ENCODE measurements around the gene COL9A3.

Gene COL9A3

DNA sequence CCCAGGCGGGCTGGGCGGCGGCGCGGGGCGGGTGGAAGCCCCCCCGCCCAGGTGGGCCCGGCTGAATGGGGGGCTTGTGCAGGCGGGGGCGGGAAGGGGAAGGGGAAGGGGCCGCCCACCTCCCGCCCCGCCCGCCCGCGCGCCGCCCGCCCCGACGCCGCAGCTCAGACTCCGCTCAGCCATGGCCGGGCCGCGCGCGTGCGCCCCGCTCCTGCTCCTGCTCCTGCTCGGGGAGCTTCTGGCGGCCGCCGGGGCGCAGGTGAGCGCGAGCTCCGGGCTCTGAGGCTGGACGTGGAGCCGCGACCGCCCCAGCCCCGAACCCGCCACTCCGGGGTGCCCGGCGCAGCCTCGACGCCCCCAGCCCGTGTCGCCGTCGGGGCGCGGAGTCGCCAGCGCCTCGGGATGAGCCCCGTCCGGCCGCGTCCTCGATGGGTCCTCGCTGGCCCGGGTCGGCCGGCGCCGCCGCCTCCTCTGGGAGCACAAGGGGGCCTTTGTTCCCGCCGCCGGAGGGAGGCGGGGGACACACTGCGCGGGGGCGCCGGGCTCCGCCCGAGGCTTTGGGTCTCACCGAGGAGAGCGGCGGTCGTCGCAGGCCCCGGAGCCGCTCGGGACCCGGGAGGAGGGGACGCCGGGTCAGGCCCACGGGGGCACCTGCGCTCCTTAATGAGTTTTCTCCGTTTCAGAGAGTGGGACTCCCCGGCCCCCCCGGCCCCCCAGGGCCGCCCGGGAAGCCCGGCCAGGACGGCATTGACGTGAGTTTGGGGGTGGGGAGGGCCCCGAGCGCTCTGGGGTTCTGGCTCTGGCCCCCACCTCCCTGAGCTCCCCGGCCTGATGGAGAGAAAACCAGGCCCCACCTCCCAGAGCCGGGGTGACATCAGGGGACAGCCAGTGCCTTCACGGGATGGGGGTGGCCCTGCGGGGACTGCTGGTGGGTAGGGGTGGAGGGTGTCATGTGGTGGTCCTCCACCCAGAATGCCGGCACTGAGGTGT is at the start of gene COL9A3:
COL9A3 (plus strand) TSS at position 167 of the 990 bp plus-strand sequence; CDS start at position 182, 15 bp downstream.
- H3K4me1 Mint-ChIP-seq (ENCODE audit: low read depth): peaks cover 35% of the 10 kb centered on the region
- H3K27ac Mint-ChIP-seq: no peak within 1 kb of the TSS
- H3K9me3 Mint-ChIP-seq: no peaks in the 10 kb centered on the region
- H3K4me3 Mint-ChIP-seq: peak within 1 kb of the TSS; percentile 46
- peaks cover 22% of the 10 kb centered on the region for H3K36me3 Mint-ChIP-seq (ENCODE audit: low read depth)
- H3K27me3 Mint-ChIP-seq: peaks cover 75% of the 10 kb centered on the region
- intact Hi-C loops (cut with micrococcal nuclease): no loop called here

DNA sequence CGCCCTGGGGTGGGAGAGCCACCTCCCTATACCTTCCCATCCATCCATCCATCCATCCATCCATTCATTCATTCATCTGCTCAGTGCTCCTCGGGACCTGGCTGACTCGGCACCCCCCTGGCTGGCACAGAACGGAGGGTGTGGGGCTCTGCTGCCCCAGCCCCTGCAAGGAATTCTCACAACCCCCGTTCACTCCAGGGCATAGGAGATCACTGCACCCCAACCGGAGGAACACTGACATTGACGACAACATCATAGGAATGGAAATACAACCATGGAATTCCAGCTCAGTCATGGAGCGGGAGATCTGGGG is 48.7 kb upstream of the COL9A3 start:
- no peaks in the 10 kb centered on the region for H3K9me3 Mint-ChIP-seq
- no peaks in the 10 kb centered on the region for H3K36me3 Mint-ChIP-seq (ENCODE audit: low read depth)
- no peak overlapping the region for H3K4me3 Mint-ChIP-seq
- peaks cover 40% of the 10 kb centered on the region for H3K27me3 Mint-ChIP-seq
- intact Hi-C loops (cut with micrococcal nuclease): no loop called here
- H3K27ac Mint-ChIP-seq: no peak overlapping the region
- H3K4me1 Mint-ChIP-seq (ENCODE audit: low read depth): peaks cover 12% of the 10 kb centered on the region

DNA sequence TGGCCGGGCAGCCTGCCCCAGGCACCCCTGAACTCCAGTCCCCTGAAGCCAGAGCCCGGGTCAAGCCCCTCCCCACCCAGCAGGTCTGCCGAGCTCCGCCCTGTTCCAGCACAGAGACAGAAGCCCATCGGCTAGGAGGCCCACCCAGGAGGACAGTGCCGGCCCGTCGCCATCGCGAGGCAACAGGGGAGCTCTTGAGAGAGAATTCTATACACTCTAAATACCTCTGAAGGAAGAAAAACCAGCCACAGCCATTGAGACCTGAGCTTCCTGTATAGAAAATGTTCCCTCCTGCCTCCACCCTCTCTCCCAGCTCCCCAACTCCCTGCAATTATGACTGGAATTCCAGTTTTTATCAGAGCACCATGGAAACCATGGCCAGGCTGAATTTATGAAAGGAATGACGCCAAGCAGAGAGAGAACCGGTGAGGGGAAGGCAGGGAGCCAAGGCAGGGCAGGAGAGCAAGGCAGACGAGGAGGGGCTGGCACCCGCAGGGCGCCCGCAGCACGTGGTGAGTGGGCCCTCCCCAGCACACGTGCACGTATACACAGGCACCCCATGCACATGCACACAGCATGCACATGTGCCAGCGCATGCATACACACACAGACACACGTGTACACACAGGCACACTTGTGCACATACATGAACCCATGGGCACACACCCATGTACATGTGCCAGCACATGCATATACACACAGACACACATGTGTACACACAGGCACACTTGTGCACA is 48.1 kb upstream of the COL9A3 start:
- Mint-ChIP-seq H3K27ac (no peak overlapping the region), H3K4me3 (no peak overlapping the region), H3K36me3 (ENCODE audit: low read depth) (no peaks in the 10 kb centered on the region), H3K27me3 (peaks cover 45% of the 10 kb centered on the region), H3K9me3 (no peaks in the 10 kb centered on the region), H3K4me1 (ENCODE audit: low read depth) (peaks cover 17% of the 10 kb centered on the region)
- intact Hi-C loops (cut with micrococcal nuclease): no loop called here

DNA sequence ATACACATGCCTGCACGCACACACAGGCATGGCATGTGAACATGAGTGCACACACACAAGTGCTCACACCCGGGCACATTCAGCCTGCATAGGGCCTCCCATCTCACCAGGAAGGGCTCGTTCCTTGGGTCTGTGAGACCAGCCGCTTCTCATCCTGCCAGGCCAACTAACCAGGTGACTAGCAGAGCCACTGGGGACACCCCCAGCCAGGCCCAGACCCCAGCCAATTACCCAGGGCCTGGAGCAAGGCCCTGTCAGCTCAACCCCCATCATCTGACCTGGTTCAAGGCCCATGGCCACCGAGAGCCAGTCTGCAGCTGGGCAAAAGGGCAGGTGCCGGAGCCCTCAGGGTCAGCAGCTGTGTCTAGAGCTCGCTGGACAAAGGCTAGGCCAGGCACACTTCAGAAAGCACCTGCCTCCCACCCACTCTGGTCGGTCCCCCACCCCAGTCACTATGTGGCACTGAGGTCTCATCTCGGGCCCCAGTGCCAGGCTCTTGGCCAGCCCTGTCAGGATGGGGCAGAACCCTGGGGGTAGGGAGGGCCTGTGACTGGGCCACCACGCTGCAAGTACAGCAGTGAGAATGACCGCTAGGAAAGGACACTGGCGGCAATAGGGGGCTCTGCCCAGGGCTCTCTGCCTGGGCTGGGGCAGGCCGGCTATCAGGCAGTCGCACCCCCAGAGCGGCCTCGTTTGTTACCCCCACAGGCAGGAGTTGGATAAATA is 47.3 kb upstream of the COL9A3 start:
- no peaks in the 10 kb centered on the region for H3K36me3 Mint-ChIP-seq (ENCODE audit: low read depth)
- intact Hi-C loops (cut with micrococcal nuclease): no loop called here
- H3K4me1 Mint-ChIP-seq (ENCODE audit: low read depth): peaks cover 24% of the 10 kb centered on the region
- H3K27ac Mint-ChIP-seq: no peak overlapping the region
- H3K4me3 Mint-ChIP-seq: no peak overlapping the region
- peaks cover 44% of the 10 kb centered on the region for H3K27me3 Mint-ChIP-seq
- H3K9me3 Mint-ChIP-seq: no peaks in the 10 kb centered on the region

DNA sequence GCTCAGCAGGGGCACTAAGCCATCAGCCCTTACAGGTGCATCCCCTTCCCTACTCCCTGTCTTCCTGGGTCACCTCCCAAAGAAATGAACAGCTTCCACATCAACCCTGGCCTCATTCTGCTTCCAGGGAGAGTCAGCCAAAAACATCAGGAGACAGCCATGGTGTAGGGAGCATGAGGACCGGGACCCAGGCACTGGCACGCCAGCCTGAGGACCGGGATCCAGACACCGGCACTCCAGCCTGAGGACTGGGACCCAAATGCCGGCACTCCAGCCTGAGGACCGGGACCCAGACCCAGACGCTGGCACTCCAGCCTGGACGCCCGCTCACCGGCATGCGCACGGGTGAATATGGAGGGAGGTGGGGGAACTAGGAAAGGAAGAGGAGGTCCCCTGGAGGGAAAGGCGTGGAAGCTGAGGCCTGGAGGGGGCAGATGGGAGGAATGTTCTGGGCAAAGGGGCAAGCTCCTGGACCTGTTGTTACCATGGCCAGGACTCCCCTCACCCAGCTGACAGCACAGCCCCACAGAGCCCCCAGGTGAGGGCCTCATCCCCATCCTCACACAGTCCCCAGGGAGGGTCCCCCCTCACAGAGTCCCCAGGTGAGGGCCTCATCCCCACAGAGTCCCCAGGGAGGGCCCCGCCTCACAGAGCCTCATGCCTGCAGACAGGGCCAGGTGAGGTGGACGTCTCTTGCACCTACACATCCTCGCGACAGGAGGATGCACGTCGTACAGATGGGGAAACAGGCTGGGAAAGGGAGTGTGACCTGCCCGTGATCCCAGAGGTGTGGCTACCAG is 46.5 kb upstream of the COL9A3 start:
- no peaks in the 10 kb centered on the region for H3K36me3 Mint-ChIP-seq (ENCODE audit: low read depth)
- intact Hi-C loops (cut with micrococcal nuclease): no loop called here
- H3K9me3 Mint-ChIP-seq: no peaks in the 10 kb centered on the region
- no peak overlapping the region for H3K27ac Mint-ChIP-seq
- H3K4me3 Mint-ChIP-seq: no peak overlapping the region
- H3K27me3 Mint-ChIP-seq: peaks cover 37% of the 10 kb centered on the region
- H3K4me1 Mint-ChIP-seq (ENCODE audit: low read depth): peaks cover 32% of the 10 kb centered on the region

DNA sequence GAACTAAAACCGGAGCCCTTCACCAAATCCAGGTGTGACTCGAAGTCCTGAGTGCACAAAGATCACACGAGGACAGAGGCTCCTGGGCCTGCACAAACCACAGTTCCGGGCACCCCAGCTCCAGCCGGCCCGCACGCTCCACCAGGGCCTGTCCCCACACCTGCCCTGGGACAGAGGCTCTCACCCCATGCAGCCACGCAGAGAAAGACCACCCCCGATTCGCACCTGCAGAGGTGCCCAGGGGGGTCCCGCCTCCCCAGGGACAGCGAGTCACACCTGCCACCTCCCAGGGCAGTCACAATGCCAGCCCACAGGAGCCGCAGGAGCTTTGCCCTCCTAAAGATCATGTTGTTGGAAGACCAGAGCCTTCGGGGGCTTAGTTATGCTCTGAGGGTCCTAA is 45.9 kb upstream of the COL9A3 start:
- intact Hi-C loops (cut with micrococcal nuclease): no loop called here
- Mint-ChIP-seq H3K9me3 (no peaks in the 10 kb centered on the region), H3K4me1 (ENCODE audit: low read depth) (peaks cover 38% of the 10 kb centered on the region), H3K4me3 (no peak overlapping the region), H3K36me3 (ENCODE audit: low read depth) (no peaks in the 10 kb centered on the region), H3K27me3 (peaks cover 34% of the 10 kb centered on the region), H3K27ac (no peak overlapping the region)

DNA sequence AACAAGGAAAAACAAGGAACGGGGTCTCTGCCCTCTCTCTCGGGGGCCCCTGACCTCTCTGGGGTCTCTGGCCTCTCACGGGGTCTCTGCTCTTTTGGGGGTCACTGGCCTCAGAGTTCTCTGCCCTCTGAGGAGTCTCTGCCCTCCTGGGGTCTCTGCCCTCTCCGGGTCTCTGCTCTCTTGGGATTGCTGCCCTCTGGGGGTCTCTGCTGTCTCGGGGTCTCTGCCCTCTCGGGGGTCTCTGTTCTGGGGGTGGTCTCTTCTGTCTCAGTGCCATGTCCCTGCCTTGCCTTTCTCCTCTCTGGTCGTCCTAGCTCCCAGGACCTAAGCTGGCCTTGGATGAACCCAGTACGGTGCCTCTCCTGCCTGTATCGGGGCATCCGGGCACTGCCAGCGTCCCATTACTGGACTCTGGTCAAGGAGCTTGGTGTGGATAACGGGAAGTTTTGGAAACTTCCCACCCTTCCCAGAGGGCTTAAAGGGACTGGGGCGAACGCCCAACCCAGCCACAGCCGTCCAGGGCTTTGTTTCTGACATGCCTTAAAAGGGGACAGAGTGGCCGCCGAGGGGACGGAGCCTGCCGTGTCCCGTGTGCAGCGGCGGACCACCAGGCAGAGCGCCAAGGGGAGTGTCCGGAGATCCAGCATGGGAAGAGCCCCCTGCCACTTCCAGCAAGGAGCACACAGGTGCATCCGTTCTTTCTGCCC is 45.3 kb upstream of the COL9A3 start:
- Mint-ChIP-seq H3K4me3 (no peak overlapping the region), H3K9me3 (no peaks in the 10 kb centered on the region), H3K4me1 (ENCODE audit: low read depth) (peaks cover 45% of the 10 kb centered on the region), H3K27ac (no peak overlapping the region), H3K27me3 (peaks cover 30% of the 10 kb centered on the region), H3K36me3 (ENCODE audit: low read depth) (no peaks in the 10 kb centered on the region)
- intact Hi-C loops (cut with micrococcal nuclease): no loop called here

DNA sequence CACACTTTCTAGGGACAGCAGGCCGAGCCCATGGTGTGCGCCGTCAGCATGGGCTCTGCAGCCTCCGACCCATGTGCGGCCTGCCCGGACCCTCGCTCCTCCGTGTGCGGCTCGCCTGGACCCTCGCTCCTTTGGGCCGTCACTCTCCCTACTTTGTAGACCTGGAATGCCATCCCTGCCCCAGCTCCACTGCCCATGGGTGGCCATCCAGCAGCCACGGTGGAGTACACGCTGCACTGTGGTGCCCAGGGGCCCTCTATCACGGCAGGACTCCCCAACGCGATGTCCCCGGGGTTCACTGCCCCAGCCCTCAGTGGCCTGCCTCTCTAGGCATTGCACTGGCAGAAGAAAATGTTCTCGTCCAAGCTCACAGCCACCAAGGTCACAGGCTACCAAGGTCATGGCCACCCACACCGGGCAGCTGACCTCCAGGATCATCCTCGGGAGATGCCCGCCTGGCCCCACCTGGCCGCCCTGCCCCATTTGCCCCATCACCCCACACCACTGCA is 44.7 kb upstream of the COL9A3 start:
- no peaks in the 10 kb centered on the region for H3K36me3 Mint-ChIP-seq (ENCODE audit: low read depth)
- intact Hi-C loops (cut with micrococcal nuclease): no loop called here
- peaks cover 26% of the 10 kb centered on the region for H3K27me3 Mint-ChIP-seq
- peaks cover 5% of the 10 kb centered on the region for H3K9me3 Mint-ChIP-seq
- no peak overlapping the region for H3K4me3 Mint-ChIP-seq
- H3K4me1 Mint-ChIP-seq (ENCODE audit: low read depth): peaks cover 51% of the 10 kb centered on the region
- peak overlapping the region; percentile 22 for H3K27ac Mint-ChIP-seq

DNA sequence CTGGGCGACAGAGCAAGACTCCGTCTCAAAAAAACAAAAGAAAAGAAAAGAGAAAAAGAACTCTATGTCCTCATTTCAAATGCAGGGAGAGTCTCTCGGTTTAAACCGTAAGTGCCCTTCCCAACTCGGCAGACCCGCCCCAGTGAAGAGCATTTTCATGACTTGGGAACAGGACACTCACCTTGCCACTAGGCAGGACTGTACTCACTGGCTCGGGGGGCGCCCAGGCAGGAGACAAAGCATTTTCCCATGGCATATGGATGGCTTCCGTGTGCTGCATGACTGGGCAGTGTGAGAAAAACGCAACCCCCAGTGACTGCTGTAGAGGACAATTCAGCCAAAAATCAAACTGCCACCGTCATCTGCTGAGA is 44.2 kb upstream of the COL9A3 start:
- peaks cover 23% of the 10 kb centered on the region for H3K27me3 Mint-ChIP-seq
- H3K27ac Mint-ChIP-seq: peak overlapping the region; percentile 22
- H3K9me3 Mint-ChIP-seq: peaks cover 8% of the 10 kb centered on the region
- peaks cover 55% of the 10 kb centered on the region for H3K4me1 Mint-ChIP-seq (ENCODE audit: low read depth)
- intact Hi-C loops (cut with micrococcal nuclease): no loop called here
- no peak overlapping the region for H3K4me3 Mint-ChIP-seq
- H3K36me3 Mint-ChIP-seq (ENCODE audit: low read depth): no peaks in the 10 kb centered on the region

DNA sequence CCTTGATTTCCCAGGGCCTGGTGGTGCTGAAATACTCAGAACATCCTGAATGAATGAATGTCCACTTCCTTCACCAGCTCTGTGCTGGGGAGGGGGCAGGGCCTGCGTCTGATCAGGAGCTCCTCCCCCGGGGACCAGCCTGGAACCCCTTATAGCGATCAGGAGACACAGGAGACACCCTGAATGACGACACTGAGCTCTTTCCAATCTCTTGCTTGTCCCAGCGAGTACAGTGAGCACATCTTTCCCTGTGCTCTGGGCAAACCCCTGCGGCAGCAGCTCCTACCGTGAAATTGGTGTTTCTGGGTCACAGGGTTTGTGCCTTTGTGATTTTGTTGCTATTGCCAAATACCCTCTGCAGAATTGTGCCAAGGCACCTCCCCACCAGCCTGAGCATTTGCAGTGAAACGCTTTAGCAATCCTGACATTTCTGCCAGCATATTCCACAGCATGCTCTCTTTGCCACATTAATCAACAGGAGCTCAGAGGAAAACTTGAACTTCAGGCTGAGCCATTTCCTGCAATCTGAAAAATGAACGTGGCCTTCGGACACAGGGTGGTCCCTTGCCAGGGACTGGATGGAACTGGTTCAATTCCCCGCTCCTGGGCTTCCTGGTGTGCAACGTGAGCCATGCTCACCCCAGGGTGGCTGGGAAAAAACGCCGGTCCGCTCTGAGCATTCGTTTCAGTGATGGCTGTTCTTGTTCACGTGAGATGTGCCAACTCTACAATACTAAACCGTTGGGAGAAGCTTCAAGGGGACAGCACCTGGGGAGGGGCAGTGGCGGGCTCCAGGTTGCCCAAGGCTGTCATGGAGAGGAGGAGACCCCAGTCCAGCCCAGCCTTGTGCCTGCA is 43.6 kb upstream of the COL9A3 start:
- H3K36me3 Mint-ChIP-seq (ENCODE audit: low read depth): no peaks in the 10 kb centered on the region
- H3K9me3 Mint-ChIP-seq: peaks cover 8% of the 10 kb centered on the region
- intact Hi-C loops (cut with micrococcal nuclease): no loop called here
- peaks cover 18% of the 10 kb centered on the region for H3K27me3 Mint-ChIP-seq
- no peak overlapping the region for H3K4me3 Mint-ChIP-seq
- peaks cover 55% of the 10 kb centered on the region for H3K4me1 Mint-ChIP-seq (ENCODE audit: low read depth)
- H3K27ac Mint-ChIP-seq: no peak overlapping the region

DNA sequence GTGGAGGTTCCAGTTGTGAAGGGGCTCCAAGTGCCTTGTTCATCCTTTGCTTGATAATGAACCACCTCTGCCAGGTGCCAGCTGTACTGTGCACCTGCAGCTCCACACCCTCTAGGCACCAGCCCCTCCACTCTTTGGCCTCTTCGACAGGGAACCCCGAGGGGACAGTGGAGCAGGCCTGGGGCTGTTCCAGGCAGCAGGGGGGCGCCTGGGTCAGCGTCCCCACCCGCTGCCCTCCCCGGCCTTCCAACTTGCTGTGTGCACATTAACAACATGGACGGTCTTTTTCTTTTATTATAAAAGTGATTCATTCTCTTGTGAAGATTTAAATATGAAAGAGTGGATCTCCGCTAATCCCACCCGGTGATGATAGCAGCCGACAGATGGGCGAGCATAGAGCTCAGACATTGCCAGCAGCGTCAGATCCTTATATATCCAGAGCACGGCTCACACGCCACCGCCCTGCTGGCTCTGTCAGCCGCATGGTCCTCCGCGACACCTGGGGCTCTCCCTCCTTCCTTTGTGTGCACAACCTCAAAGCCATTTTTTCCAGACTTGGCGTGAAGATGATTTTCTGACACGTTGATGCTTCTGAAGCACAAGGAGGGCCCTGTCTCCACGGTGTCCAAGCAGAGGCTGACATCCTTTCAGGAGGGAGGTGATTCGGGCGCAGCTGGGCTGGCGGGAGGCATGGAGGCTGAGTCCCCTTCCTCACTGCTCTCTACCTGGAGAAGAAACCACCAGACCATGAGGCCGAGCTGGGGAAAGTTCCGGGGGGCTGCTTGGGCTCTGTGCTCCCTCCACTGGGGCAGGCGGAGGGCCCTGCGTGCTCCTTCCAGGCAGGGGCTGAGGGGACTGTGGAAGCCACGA is 42.8 kb upstream of the COL9A3 start:
- no peak overlapping the region for H3K4me3 Mint-ChIP-seq
- intact Hi-C loops (cut with micrococcal nuclease): no loop called here
- H3K27me3 Mint-ChIP-seq: peaks cover 18% of the 10 kb centered on the region
- no peaks in the 10 kb centered on the region for H3K36me3 Mint-ChIP-seq (ENCODE audit: low read depth)
- H3K9me3 Mint-ChIP-seq: peaks cover 8% of the 10 kb centered on the region
- H3K4me1 Mint-ChIP-seq (ENCODE audit: low read depth): peaks cover 55% of the 10 kb centered on the region
- no peak overlapping the region for H3K27ac Mint-ChIP-seq
